K562 (cell line): ENCODE data around the gene GUF1. TPM values are rescaled to one million over a fixed set of nuclear protein-coding genes. Genes with fewer than 3 reads are reported as not detected.

Experiments
- CBX8 ChIP-seq: fragments of 200-600 bp; sonication (generic); IDR thresholded peaks from 2 replicates; pipeline ENCODE4 v1.6.1; 2012; ENCODE audit warnings: borderline replicate concordance, mixed run types, low read depth, mild to moderate bottlenecking, moderate library complexity, mixed read lengths, low read length, control low read depth, inconsistent platforms; ENCODE audit not compliant: poor library complexity, severe bottlenecking; ENCODE audit errors: extremely low read depth
- CREM ChIP-seq: IDR thresholded peaks from 2 replicates; pipeline ENCODE4 v1.6.1; 2014; ENCODE audit warnings: antibody characterized with exemption, low read depth
- EP400 ChIP-seq: fragments of 450-650 bp; IDR thresholded peaks from 2 replicates; pipeline ENCODE4 v1.6.1; 2017; ENCODE audit warnings: antibody characterized with exemption, mild to moderate bottlenecking, moderate library complexity
- FOXK1 ChIP-seq: sonication (generic); formaldehyde crosslinking; IDR thresholded peaks from 2 replicates; pipeline ENCODE4 v1.8.0; 2022; ENCODE audit warnings: missing genetic modification reagents, mild to moderate bottlenecking, borderline replicate concordance
- KAT7 ChIP-seq: sonication (generic); formaldehyde crosslinking; IDR thresholded peaks from 2 replicates; pipeline ENCODE4 v1.8.0; 2022; ENCODE audit warnings: missing genetic modification reagents, mild to moderate bottlenecking, borderline replicate concordance
- KDM5B ChIP-seq: fragments of 200-600 bp; sonication (generic); IDR thresholded peaks from 2 replicates; pipeline ENCODE4 v1.6.1; 2012; ENCODE audit warnings: low read depth, mild to moderate bottlenecking, moderate library complexity, low read length, control low read depth, inconsistent platforms; ENCODE audit not compliant: insufficient replicate concordance
- MAZ ChIP-seq, 2 experiments: fragments of 450-650 bp in 1 of 2; sonication (generic) in 1 of 2; formaldehyde crosslinking; IDR thresholded peaks in 1 of 2; conservative IDR thresholded peaks in 1 of 2; 2 replicates each; pipeline versions ENCODE4 v1.4.0 to v1.5.0; 2020; ENCODE audit warnings: mild to moderate bottlenecking in 1 of 2, missing genetic modification reagents in 1 of 2
- NR1H2 ChIP-seq: sonication (generic); formaldehyde crosslinking; IDR thresholded peaks from 2 replicates; pipeline ENCODE4 v1.4.0; 2020; ENCODE audit warnings: mild to moderate bottlenecking, missing genetic modification reagents
- NR2C2 ChIP-seq, 2 experiments: fragments of 200-800 bp in 1 of 2; sonication (Bioruptor generic) in 1 of 2; sonication (generic) in 1 of 2; formaldehyde crosslinking in 1 of 2; IDR thresholded peaks; 2 replicates each; pipeline versions ENCODE4 v1.6.1 to v1.8.0; 2016 to 2022; ENCODE audit warnings: mild to moderate bottlenecking in 1 of 2, missing compliant biosample characterization in 1 of 2, missing genetic modification characterization in 1 of 2, missing genetic modification reagents in 1 of 2
- PCBP1 ChIP-seq: fragments of 200-400 bp; formaldehyde crosslinking; IDR thresholded peaks from 2 replicates; pipeline ENCODE4 v1.6.1; 2018; ENCODE audit warnings: mild to moderate bottlenecking, low read depth, low read length; ENCODE audit not compliant: poor library complexity, severe bottlenecking
- RBFOX2 ChIP-seq: fragments of 200-400 bp; formaldehyde crosslinking; IDR thresholded peaks from 2 replicates; pipeline ENCODE4 v1.6.1; 2017; ENCODE audit warnings: low read depth, mild to moderate bottlenecking, low read length, moderate library complexity
- SRSF3 ChIP-seq: fragments of 200-400 bp; formaldehyde crosslinking; IDR thresholded peaks from 2 replicates; pipeline ENCODE4 v1.6.1; 2016; ENCODE audit warnings: mild to moderate bottlenecking, low read length, moderate library complexity; ENCODE audit not compliant: insufficient read depth
- polyA plus RNA-seq, 8 experiments: library from polyadenylated mRNA; depleted of rRNA in 4 of 8; stranded (reverse) in 5 of 8; unstranded in 3 of 8; fragments of >200 nt; fragmentation: Nextera tagmentation in 2 of 8; fragmentation: Illumina TruSeq in 1 of 8; extraction: Ambion mirVana in 2 of 8; extraction: Trizol in 1 of 8; gene quantifications; 2 replicates each; pipeline versions ENCODE4 v1.2.1 to v1.2.3, GENCODE V29; 2011 to 2014; ENCODE audit warnings: inconsistent platforms in 1 of 8, missing spikeins in 1 of 8
- total RNA-seq, 7 experiments: library from RNA; depleted of rRNA in 6 of 7; stranded (reverse); fragments of >200 nt in 6 of 7; fragmentation: Illumina TruSeq in 2 of 7; extraction: Trizol in 2 of 7; gene quantifications; 2 replicates each; pipeline versions ENCODE4 v1.2.1 to v1.2.3, GENCODE V29; 2011 to 2021; ENCODE audit warnings: low replicate concordance in 1 of 7
- TF ChIP-seq, protein P1 (sequence below), 2 experiments: fragments of 450-650 bp in 1 of 2; sonication (generic) in 1 of 2; formaldehyde crosslinking in 1 of 2; IDR thresholded peaks; 2 replicates each; pipeline versions ENCODE4 v1.7.1 to v1.9.0; 2016 to 2022; ENCODE audit warnings: inconsistent platforms in 1 of 2, mild to moderate bottlenecking in 1 of 2, missing genetic modification reagents in 1 of 2
- TF ChIP-seq, protein P2 (sequence below): fragments of 450-650 bp; formaldehyde crosslinking; IDR thresholded peaks from 2 replicates; pipeline ENCODE4 v1.4.0; 2022; ENCODE audit warnings: mild to moderate bottlenecking, moderate library complexity

The GUF1 gene
- total and polyA plus RNA-seq, 9 of the 15 experiments (the other 6 are each of a cell fraction or from before 2014, with no cell fraction given): 8.1 to 47.5 (median 25.0) TPM

DNA sequence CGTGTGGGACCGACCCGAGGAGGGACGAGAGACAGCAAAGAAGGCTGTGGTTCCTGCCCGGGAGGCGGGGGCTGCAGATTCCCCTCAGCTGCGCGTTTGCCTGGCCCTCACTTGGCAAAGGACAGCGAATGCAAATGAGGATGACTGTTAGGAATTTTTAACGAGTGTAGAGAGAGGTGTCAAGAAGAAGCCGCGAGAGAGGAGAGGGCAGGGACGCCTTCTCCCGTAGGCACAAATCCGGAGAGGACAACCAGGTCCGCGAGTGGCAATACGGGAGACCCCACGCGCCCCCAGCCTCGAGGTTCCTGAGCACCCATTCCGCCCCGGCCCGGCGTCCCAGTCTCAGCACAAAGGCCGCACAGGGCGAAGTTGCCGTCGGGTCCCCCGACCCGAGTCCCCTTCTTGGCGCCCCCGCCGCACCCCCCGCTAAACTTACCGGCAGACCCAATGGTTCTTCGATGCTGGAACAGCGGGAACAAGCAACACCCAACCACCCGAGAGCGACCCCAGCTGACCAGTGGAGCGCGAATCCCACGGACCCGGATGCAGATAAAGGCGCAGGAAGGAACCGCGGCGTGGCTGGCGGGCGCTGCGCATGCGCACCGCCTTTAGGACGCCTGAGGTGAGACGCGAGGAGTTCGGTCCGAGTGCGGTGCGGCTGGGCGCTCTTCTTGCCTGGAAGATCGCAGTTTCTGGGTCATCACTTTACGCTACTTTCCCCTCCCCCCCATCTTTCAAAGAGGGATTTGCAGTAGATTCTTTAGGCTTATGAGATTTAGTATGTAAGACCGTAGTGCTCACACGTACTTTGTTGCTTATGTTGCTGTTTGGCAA, 48.0 kb downstream of the GUF1 start, which contains the start of gene GNPDA2 (continued):
- TF ChIP-seq, protein P1, sequence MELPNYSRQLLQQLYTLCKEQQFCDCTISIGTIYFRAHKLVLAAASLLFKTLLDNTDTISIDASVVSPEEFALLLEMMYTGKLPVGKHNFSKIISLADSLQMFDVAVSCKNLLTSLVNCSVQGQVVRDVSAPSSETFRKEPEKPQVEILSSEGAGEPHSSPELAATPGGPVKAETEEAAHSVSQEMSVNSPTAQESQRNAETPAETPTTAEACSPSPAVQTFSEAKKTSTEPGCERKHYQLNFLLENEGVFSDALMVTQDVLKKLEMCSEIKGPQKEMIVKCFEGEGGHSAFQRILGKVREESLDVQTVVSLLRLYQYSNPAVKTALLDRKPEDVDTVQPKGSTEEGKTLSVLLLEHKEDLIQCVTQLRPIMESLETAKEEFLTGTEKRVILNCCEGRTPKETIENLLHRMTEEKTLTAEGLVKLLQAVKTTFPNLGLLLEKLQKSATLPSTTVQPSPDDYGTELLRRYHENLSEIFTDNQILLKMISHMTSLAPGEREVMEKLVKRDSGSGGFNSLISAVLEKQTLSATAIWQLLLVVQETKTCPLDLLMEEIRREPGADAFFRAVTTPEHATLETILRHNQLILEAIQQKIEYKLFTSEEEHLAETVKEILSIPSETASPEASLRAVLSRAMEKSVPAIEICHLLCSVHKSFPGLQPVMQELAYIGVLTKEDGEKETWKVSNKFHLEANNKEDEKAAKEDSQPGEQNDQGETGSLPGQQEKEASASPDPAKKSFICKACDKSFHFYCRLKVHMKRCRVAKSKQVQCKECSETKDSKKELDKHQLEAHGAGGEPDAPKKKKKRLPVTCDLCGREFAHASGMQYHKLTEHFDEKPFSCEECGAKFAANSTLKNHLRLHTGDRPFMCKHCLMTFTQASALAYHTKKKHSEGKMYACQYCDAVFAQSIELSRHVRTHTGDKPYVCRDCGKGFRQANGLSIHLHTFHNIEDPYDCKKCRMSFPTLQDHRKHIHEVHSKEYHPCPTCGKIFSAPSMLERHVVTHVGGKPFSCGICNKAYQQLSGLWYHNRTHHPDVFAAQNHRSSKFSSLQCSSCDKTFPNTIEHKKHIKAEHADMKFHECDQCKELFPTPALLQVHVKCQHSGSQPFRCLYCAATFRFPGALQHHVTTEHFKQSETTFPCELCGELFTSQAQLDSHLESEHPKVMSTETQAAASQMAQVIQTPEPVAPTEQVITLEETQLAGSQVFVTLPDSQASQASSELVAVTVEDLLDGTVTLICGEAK (IDR thresholded peaks at IDR 0.05): 0 out of 2 replicates have a peak, but pooled peaks have one; percentile 34
- TF ChIP-seq, protein P1 (CRISPR knock-in tag; IDR thresholded peaks at IDR 0.05): no peak
- TF ChIP-seq FOXK1 (CRISPR knock-in tag) (0 out of 2 replicates have a peak, but pooled peaks have one; percentile 65), CREM (peak; percentile 51; the same call in 1 of the 2 replicates), MAZ (CRISPR knock-in tag; conservative IDR thresholded peaks at IDR 0.05 in 1 of 2, IDR thresholded peaks at IDR 0.05 in 1 of 2) (0 out of 4 replicates have a peak, but pooled peaks of 1 of the 2 experiments have one; percentile 52), NR1H2 (no peak), KAT7 (CRISPR knock-in tag) (no peak), PCBP1 (peak; percentile 36), SRSF3 (no peak), CBX8 (no peak), NR2C2 (CRISPR knock-in tag; IDR thresholded peaks at IDR 0.05) (no peak), NR2C2 (tag; IDR thresholded peaks at IDR 0.05) (peak; percentile 94), EP400 (peak; percentile 67), RBFOX2 (peak; percentile 93), KDM5B (peak; percentile 79)
- TF ChIP-seq, protein P2, sequence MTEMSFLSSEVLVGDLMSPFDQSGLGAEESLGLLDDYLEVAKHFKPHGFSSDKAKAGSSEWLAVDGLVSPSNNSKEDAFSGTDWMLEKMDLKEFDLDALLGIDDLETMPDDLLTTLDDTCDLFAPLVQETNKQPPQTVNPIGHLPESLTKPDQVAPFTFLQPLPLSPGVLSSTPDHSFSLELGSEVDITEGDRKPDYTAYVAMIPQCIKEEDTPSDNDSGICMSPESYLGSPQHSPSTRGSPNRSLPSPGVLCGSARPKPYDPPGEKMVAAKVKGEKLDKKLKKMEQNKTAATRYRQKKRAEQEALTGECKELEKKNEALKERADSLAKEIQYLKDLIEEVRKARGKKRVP (CRISPR knock-in tag): no peak
